ENCODE measurements around the gene TBC1D8. TPM values are rescaled to one million over a fixed set of nuclear protein-coding genes. Genes with fewer than 3 reads are reported as not detected.

Gene TBC1D8
- total and polyA plus RNA-seq, 4 donors, result 10.4 to 38.6 (median 13.4) TPM

DNA sequence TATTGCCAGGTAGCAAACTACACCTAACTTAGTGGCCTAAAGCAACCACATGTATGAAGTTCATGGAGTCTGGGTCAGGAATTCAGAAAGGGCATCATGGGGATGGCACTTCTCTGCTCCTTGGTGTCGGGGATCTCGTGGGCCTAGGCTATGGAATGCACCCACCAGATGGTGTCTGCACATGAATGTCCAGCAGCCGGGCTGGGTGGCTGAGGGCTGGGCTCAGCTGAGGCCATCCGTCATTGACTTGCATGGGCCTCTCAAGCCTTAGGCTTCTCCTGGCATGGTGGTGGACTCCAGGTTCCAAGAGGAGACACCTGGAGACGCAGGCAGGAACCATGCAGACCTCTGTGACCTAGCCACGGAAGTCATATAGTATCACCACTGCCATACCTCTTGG, 175.1 kb downstream of the TBC1D8 start (continued):
- TF ChIP-seq HNF4A (conservative IDR thresholded peaks at IDR 0.05) (no peak), GABPA (IDR thresholded peaks at IDR 0.05 in 1 of 2, conservative IDR thresholded peaks at IDR 0.05 in 1 of 2) (no peak)
- TF ChIP-seq, protein P1, sequence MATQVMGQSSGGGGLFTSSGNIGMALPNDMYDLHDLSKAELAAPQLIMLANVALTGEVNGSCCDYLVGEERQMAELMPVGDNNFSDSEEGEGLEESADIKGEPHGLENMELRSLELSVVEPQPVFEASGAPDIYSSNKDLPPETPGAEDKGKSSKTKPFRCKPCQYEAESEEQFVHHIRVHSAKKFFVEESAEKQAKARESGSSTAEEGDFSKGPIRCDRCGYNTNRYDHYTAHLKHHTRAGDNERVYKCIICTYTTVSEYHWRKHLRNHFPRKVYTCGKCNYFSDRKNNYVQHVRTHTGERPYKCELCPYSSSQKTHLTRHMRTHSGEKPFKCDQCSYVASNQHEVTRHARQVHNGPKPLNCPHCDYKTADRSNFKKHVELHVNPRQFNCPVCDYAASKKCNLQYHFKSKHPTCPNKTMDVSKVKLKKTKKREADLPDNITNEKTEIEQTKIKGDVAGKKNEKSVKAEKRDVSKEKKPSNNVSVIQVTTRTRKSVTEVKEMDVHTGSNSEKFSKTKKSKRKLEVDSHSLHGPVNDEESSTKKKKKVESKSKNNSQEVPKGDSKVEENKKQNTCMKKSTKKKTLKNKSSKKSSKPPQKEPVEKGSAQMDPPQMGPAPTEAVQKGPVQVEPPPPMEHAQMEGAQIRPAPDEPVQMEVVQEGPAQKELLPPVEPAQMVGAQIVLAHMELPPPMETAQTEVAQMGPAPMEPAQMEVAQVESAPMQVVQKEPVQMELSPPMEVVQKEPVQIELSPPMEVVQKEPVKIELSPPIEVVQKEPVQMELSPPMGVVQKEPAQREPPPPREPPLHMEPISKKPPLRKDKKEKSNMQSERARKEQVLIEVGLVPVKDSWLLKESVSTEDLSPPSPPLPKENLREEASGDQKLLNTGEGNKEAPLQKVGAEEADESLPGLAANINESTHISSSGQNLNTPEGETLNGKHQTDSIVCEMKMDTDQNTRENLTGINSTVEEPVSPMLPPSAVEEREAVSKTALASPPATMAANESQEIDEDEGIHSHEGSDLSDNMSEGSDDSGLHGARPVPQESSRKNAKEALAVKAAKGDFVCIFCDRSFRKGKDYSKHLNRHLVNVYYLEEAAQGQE (IDR thresholded peaks at IDR 0.05), result no peak

DNA sequence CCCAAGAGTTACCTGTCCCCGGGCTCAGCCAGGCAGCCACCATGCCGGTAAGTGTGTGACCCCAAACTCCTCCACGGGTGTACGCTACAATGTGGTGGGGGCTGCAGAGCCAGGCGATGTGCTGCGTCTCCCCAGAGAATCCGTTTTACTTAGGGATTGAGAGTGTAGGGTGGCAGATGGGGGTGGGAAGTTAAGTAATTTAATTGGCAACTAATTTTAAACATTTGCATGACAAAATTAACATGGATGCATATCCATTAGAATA, 175.7 kb downstream of the TBC1D8 start:
- 96% methylated on average over 7 of the region's 7 CpGs for WGBS
- no peak for TF ChIP-seq GABPA (IDR thresholded peaks at IDR 0.05 in 1 of 2, conservative IDR thresholded peaks at IDR 0.05 in 1 of 2)
- TF ChIP-seq JUND (IDR thresholded peaks at IDR 0.05), result no peak
- no peak for TF ChIP-seq TAF1 (conservative IDR thresholded peaks at IDR 0.05)
- TF ChIP-seq YY1 (IDR thresholded peaks at IDR 0.05), result no peak
- Histone ChIP-seq H3K9ac (ENCODE audit: low read depth in 1 of 2, low read length in 2 of 2) (no peak overlapping the region), H3K4me3 (ENCODE audit: low read depth in 1 of 3, low read length in 3 of 3) (no peak overlapping the region), H3K4me1 (ENCODE audit: control insufficient read depth in 4 of 4, insufficient read depth in 4 of 4, low read length in 3 of 4) (no peaks in the 10 kb centered on the region), H3K27ac (ENCODE audit: low read depth in 1 of 2, low read length in 2 of 2) (no peak overlapping the region), H3K36me3 (ENCODE audit: control insufficient read depth in 4 of 4, insufficient read depth in 3 of 4, low read depth in 1 of 4, low read length in 3 of 4) (peaks cover 4 to 50% (median 12%) of the 10 kb centered on the region in 4 donors), H3K9me3 (ENCODE audit: control insufficient read depth in 4 of 4, low read length in 3 of 4) (no peaks in the 10 kb centered on the region), H3K27me3 (ENCODE audit: control insufficient read depth in 4 of 4, insufficient read depth in 4 of 4, low read length in 3 of 4) (no peaks in the 10 kb centered on the region)
- no peak for DNase-seq (ENCODE audit: low spot score)

DNA sequence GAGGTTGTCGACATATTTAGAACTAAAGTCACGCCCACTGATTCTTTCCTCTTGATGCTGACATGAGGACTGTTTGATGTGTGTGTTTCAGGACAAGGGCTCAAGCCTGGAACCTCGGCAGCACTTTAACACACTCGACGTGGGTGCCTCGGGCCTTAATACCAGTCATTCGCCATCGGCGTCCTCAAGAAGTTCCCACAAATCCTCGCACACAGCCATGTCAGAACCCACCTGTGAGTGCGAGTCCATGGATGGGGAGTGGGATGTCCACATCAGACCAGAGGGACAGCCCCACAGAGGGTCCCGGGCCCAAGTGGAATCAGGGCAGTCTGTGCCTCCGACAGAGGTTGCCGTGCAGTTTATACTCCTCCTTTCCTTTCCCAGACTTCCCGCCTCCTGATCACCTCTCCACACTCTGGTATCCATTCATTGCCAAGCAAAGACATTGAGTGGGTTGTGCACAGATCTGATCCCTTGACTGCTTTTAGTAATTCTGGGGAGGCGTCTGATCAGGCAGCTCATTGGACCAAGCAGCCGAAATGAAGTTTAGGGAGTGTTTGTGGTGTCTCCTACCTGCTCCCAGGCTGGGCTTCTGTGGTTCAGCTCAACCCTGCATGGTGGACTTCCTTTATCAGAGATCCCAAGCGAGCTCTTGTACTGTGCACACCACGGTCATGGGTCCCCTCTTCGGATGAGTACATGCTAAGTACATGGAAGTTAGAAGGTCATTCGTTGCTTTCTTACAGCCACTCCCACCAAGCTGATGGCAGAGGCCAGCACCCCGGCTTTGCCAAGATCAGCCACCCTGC, 176.3 kb downstream of the TBC1D8 start:
- Histone ChIP-seq H3K27me3 (ENCODE audit: control insufficient read depth in 4 of 4, insufficient read depth in 4 of 4, low read length in 3 of 4) (no peaks in the 10 kb centered on the region), H3K4me1 (ENCODE audit: control insufficient read depth in 4 of 4, insufficient read depth in 4 of 4, low read length in 3 of 4) (no peaks in the 10 kb centered on the region), H3K27ac (ENCODE audit: low read depth in 1 of 2, low read length in 2 of 2) (no peak overlapping the region), H3K9me3 (ENCODE audit: control insufficient read depth in 4 of 4, low read length in 3 of 4) (no peaks in the 10 kb centered on the region), H3K9ac (ENCODE audit: low read depth in 1 of 2, low read length in 2 of 2) (no peak overlapping the region), H3K4me3 (ENCODE audit: low read depth in 1 of 3, low read length in 3 of 3) (no peak overlapping the region), H3K36me3 (ENCODE audit: control insufficient read depth in 4 of 4, insufficient read depth in 3 of 4, low read depth in 1 of 4, low read length in 3 of 4) (peaks cover 4 to 50% (median 13%) of the 10 kb centered on the region in 4 donors)
- TF ChIP-seq GABPA (IDR thresholded peaks at IDR 0.05 in 1 of 2, conservative IDR thresholded peaks at IDR 0.05 in 1 of 2) (no peak), EGR1 (IDR thresholded peaks at IDR 0.05; ENCODE audit: low read depth in 2 of 2) (no peak), SP1 (IDR thresholded peaks at IDR 0.05) (no peak), NR2F2 (IDR thresholded peaks at IDR 0.05) (no peak)
- TF ChIP-seq, protein P2, sequence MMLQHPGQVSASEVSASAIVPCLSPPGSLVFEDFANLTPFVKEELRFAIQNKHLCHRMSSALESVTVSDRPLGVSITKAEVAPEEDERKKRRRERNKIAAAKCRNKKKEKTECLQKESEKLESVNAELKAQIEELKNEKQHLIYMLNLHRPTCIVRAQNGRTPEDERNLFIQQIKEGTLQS (IDR thresholded peaks at IDR 0.05), result no peak
- no peak for DNase-seq (ENCODE audit: low spot score)
- 93% methylated on average over 22 of the region's 22 CpGs for WGBS

DNA sequence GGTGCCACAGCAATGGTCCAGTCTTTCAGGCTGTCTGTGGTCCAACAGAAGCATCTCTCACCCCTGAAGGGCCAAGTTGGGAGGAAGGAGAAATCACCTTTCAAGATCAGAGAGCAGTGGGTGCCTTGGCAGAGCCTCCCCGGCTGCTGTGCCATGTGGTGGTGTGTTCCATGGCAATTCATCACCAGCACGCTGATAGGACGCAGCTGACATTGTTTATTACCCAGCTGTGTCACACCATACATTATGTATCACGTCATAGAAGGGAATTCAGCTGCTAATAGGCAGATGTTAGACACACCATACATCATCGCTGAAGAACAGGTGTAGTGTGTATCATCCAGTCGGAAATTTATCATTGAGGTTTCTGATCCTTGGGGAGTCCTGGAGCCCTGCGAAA, 178.7 kb downstream of the TBC1D8 start:
- H3K9me3 ChIP-seq (ENCODE audit: control insufficient read depth in 4 of 4, low read length in 3 of 4), result no peaks in the 10 kb centered on the region
- H3K4me3 ChIP-seq (ENCODE audit: low read depth in 1 of 3, low read length in 3 of 3), result no peak overlapping the region
- DNase-seq (ENCODE audit: low spot score), result no peak
- H3K36me3 ChIP-seq (ENCODE audit: control insufficient read depth in 4 of 4, insufficient read depth in 3 of 4, low read depth in 1 of 4, low read length in 3 of 4), result peaks cover 4 to 46% (median 14%) of the 10 kb centered on the region in 4 donors
- no peak overlapping the region for H3K27ac ChIP-seq (ENCODE audit: low read depth in 1 of 2, low read length in 2 of 2)
- H3K4me1 ChIP-seq (ENCODE audit: control insufficient read depth in 4 of 4, insufficient read depth in 4 of 4, low read length in 3 of 4), result no peaks in the 10 kb centered on the region
- TF ChIP-seq JUND (IDR thresholded peaks at IDR 0.05) (no peak), HNF4A (conservative IDR thresholded peaks at IDR 0.05) (no peak)
- TF ChIP-seq, protein P2 (IDR thresholded peaks at IDR 0.05), result no peak
- TF ChIP-seq, protein P3, sequence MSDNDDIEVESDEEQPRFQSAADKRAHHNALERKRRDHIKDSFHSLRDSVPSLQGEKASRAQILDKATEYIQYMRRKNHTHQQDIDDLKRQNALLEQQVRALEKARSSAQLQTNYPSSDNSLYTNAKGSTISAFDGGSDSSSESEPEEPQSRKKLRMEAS (IDR thresholded peaks at IDR 0.05), result no peak
- 95% methylated on average over 7 of the region's 7 CpGs for WGBS
- no peak overlapping the region for H3K9ac ChIP-seq (ENCODE audit: low read depth in 1 of 2, low read length in 2 of 2)
- no peaks in the 10 kb centered on the region for H3K27me3 ChIP-seq (ENCODE audit: control insufficient read depth in 4 of 4, insufficient read depth in 4 of 4, low read length in 3 of 4)
